PC-9 (cell line): ENCODE data around the gene DECR2. TPM values are rescaled to one million over a fixed set of nuclear protein-coding genes. Genes with fewer than 3 reads are reported as not detected.

Experiments used
- BruUV-seq: library from RNA; stranded (reverse); fragments of 400-500 nt; replicated peaks from 2 replicates; lab custom pipeline; 2021; lab: Mats Ljungman, UMichigan
- CTCF ChIA-PET: fragments of 300-600 bp; sonication (Branson Sonifier 250); formaldehyde crosslinking; loops from one replicate; lab custom pipeline; 2022; ENCODE audit warnings: antibody characterized with exemption; lab: Charles Lee
- POLR2A ChIA-PET: fragments of 300-600 bp; sonication (Branson Sonifier 250); formaldehyde crosslinking; loops from one replicate; lab custom pipeline; 2022; ENCODE audit warnings: antibody characterized with exemption; ENCODE audit not compliant: unreplicated experiment; lab: Charles Lee
- DNase-seq, 2 experiments: peaks; one replicate each; pipeline versions ENCODE4 v3.0.0 to v3.0.0-alpha.2; 2015 to 2022; ENCODE audit warnings: mixed read lengths in 1 of 2
- H2AFZ ChIP-seq: fragments of 200-600 bp; sonication (generic); 2 replicates; pipeline ENCODE4 v1.8.1; 2017; ENCODE audit warnings: antibody characterized with exemption
- H3F3A ChIP-seq: fragments of 200-600 bp; sonication (generic); 2 replicates; pipeline ENCODE4 v1.8.1; 2017; ENCODE audit warnings: antibody characterized with exemption, mild to moderate bottlenecking, low read depth; ENCODE audit not compliant: insufficient read depth
- H3K27ac ChIP-seq: fragments of 200-600 bp; sonication (generic); 2 replicates; pipeline ENCODE4 v1.6.1; 2016; ENCODE audit warnings: mixed run types
- H3K27me3 ChIP-seq: fragments of 200-600 bp; sonication (generic); 2 replicates; pipeline ENCODE4 v1.6.1; 2016; ENCODE audit warnings: low read depth, mixed run types; ENCODE audit not compliant: insufficient read depth
- H3K36me3 ChIP-seq: fragments of 200-600 bp; sonication (generic); 2 replicates; pipeline ENCODE4 v1.6.1; 2016; ENCODE audit warnings: low read depth, mixed run types
- H3K4me1 ChIP-seq: fragments of 200-600 bp; sonication (generic); replicated peaks from 2 replicates; pipeline ENCODE4 v1.6.1; 2016; ENCODE audit warnings: mixed run types; ENCODE audit not compliant: insufficient read depth
- H3K4me2 ChIP-seq: fragments of 200-600 bp; sonication (generic); 2 replicates; pipeline ENCODE4 v1.6.1; 2017; ENCODE audit warnings: mixed run types
- H3K4me3 ChIP-seq: fragments of 200-600 bp; sonication (generic); 2 replicates; pipeline ENCODE4 v1.6.1; 2016; ENCODE audit warnings: mixed run types
- H3K79me2 ChIP-seq: fragments of 200-600 bp; sonication (generic); 2 replicates; pipeline ENCODE4 v1.6.1; 2017; ENCODE audit warnings: low read depth, mixed run types
- H3K9me2 ChIP-seq: fragments of 200-600 bp; sonication (generic); 2 replicates; pipeline ENCODE4 v1.8.1; 2017; ENCODE audit warnings: mild to moderate bottlenecking; ENCODE audit not compliant: insufficient read depth
- H3K9me3 ChIP-seq: fragments of 200-600 bp; sonication (generic); 2 replicates; pipeline ENCODE4 v1.8.1; 2016; ENCODE audit warnings: low read depth; ENCODE audit not compliant: insufficient read depth
- H4K20me1 ChIP-seq: fragments of 200-600 bp; sonication (generic); 2 replicates; pipeline ENCODE4 v1.8.1; 2017; ENCODE audit not compliant: insufficient read depth
- CTCF ChIP-seq: fragments of 200-600 bp; sonication (generic); conservative IDR thresholded peaks from 2 replicates; pipeline ENCODE4 v1.6.1; 2017; ENCODE audit warnings: mixed run types, antibody characterized with exemption, mild to moderate bottlenecking, moderate library complexity
- EZH2 ChIP-seq: fragments of 200-600 bp; sonication (generic); IDR thresholded peaks from 2 replicates; pipeline ENCODE4 v1.8.0; 2017; ENCODE audit warnings: antibody characterized with exemption, low read depth
- intact Hi-C: fragments of 100-400 bp; cut with micrococcal nuclease; formaldehyde crosslinking; loops from one replicate; pipeline ENCODE4 v1.10.0; 2022; ENCODE audit not compliant: unreplicated experiment
- total RNA-seq: library from RNA; stranded (reverse); gene quantifications from 2 replicates; pipeline ENCODE4 v1.2.3, GENCODE V29; 2021

Gene DECR2
- total RNA-seq, 1 experiment from 2014 or later, result 65.4 TPM

DNA sequence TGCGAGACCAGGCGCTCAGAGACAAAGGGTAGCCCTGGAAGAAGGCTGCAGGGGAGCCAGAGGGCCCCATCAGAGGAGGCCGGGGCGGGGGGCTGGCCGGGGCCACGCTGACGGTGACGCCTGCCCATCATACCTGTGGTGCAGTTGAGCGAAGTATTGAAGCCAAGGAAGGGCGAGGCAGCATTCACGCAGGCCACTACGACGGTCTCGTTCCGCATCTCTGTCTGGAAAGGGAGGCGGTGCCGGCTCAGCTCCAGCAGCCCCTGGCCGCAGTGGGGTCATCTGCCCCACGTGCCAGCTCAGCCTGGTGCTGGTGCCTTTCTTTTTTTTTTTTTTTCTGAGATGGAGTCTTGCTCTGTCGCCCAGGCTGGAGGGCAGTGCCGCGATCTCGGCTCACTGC is 26.5 kb upstream of the DECR2 start:
- POLR2A ChIA-PET, result no interaction called here
- Histone ChIP-seq H3K4me3 (no peak overlapping the region), H3K9me2 (no peaks in the 10 kb centered on the region), H3K36me3 (no peaks in the 10 kb centered on the region), H3F3A (0 out of 2 replicates have a peak, but pooled peaks cover 3% of the 10 kb centered on the region), H4K20me1 (no peaks in the 10 kb centered on the region), H3K79me2 (no peaks in the 10 kb centered on the region), H3K27me3 (no peaks in the 10 kb centered on the region), H3K4me2 (no peak overlapping the region), H3K9me3 (no peaks in the 10 kb centered on the region), H3K4me1 (peaks cover 5% of the 10 kb centered on the region; the same call in 1 of the 2 replicates), H2AFZ (no peak overlapping the region), H3K27ac (no peak overlapping the region)
- intact Hi-C loops, result no loop called here
- DNase-seq, result no peak
- BruUV-seq, result no TSS peak
- CTCF ChIA-PET, result no interaction called here
- TF ChIP-seq EZH2 (no peak), CTCF (no peak)

GRCh38 chr16:375927-376816 is 25.5 kb upstream of the DECR2 start:
- H2AFZ ChIP-seq, result no peak overlapping the region
- 0 out of 2 replicates have a peak, but pooled peaks cover 5% of the 10 kb centered on the region for H3F3A ChIP-seq
- ChIA-PET POLR2A (no interaction called here), CTCF (no interaction called here)
- no TSS peak for BruUV-seq
- H3K9me2 ChIP-seq, result no peaks in the 10 kb centered on the region
- H4K20me1 ChIP-seq, result no peaks in the 10 kb centered on the region
- H3K9me3 ChIP-seq, result no peaks in the 10 kb centered on the region
- no peaks in the 10 kb centered on the region for H3K27me3 ChIP-seq
- H3K4me1 ChIP-seq, result no peaks in the 10 kb centered on the region
- no peaks in the 10 kb centered on the region for H3K79me2 ChIP-seq
- DNase-seq, result no peak
- no peak overlapping the region for H3K4me3 ChIP-seq
- intact Hi-C loops, result no loop called here
- no peak for TF ChIP-seq EZH2
- no peak for TF ChIP-seq CTCF
- no peak overlapping the region for H3K4me2 ChIP-seq
- no peaks in the 10 kb centered on the region for H3K36me3 ChIP-seq
- H3K27ac ChIP-seq, result no peak overlapping the region

- H4K20me1 ChIP-seq, result no peaks in the 10 kb centered on the region
- POLR2A ChIA-PET, result no interaction called here
- intact Hi-C loops, result no loop called here
- H3K4me3 ChIP-seq, result no peak overlapping the region
- no peaks in the 10 kb centered on the region for H3K36me3 ChIP-seq
- H3K4me1 ChIP-seq, result no peaks in the 10 kb centered on the region
- BruUV-seq, result no TSS peak
- TF ChIP-seq EZH2 (no peak), CTCF (no peak)
- no peak overlapping the region for H3K4me2 ChIP-seq
- CTCF ChIA-PET, result no interaction called here
- no peaks in the 10 kb centered on the region for H3K27me3 ChIP-seq
- H3F3A ChIP-seq, result 0 out of 2 replicates have a peak, but pooled peaks cover 5% of the 10 kb centered on the region
- no peak overlapping the region for H3K27ac ChIP-seq
- H3K9me2 ChIP-seq, result no peaks in the 10 kb centered on the region
- DNase-seq, result no peak
- no peak overlapping the region for H2AFZ ChIP-seq
- H3K79me2 ChIP-seq, result no peaks in the 10 kb centered on the region
- no peaks in the 10 kb centered on the region for H3K9me3 ChIP-seq
These were observed 24.8 kb upstream of the DECR2 start for GRCh38 chr16:376817-377418.
